ENCODE measurements around the gene RNASEH1. TPM values are rescaled to one million over a fixed set of nuclear protein-coding genes. Genes with fewer than 3 reads are reported as not detected.

Gene RNASEH1
- total RNA-seq, 1 donor = 42.7 TPM

GRCh38 chr2:3598197-3598910 lies 40.2 kb upstream of the RNASEH1 start:
- no peak overlapping the region for H3K4me3 ChIP-seq (ENCODE audit: low read depth, low read length)
- TF ChIP-seq CTCF (IDR thresholded peaks at IDR 0.05; ENCODE audit: insufficient read depth, low read depth, low read length) = no peak
- no peak for DNase-seq (ENCODE audit: low read depth)

- H3K4me3 ChIP-seq (ENCODE audit: low read depth, low read length) = no peak overlapping the region
- DNase-seq (ENCODE audit: low read depth) = no peak
- no peak for TF ChIP-seq CTCF (IDR thresholded peaks at IDR 0.05; ENCODE audit: insufficient read depth, low read depth, low read length)
Observed at GRCh38 chr2:3597567-3597966, 39.4 kb upstream of the RNASEH1 start.

- H3K4me3 ChIP-seq (ENCODE audit: low read depth, low read length) = peak overlapping the region; percentile 10
- peak; percentile 55 for DNase-seq (ENCODE audit: low read depth)
- no peak for TF ChIP-seq CTCF (IDR thresholded peaks at IDR 0.05; ENCODE audit: insufficient read depth, low read depth, low read length)
Observed at GRCh38 chr2:3596901-3597417, 38.8 kb upstream of the RNASEH1 start.

GRCh38 chr2:3595985-3596384 lies 37.9 kb upstream of the RNASEH1 start:
- H3K4me3 ChIP-seq (ENCODE audit: low read depth, low read length) = no peak overlapping the region
- no peak for TF ChIP-seq CTCF (IDR thresholded peaks at IDR 0.05; ENCODE audit: insufficient read depth, low read depth, low read length)
- DNase-seq (ENCODE audit: low read depth) = no peak

- no peak overlapping the region for H3K4me3 ChIP-seq (ENCODE audit: low read depth, low read length)
- no peak for TF ChIP-seq CTCF (IDR thresholded peaks at IDR 0.05; ENCODE audit: insufficient read depth, low read depth, low read length)
- no peak for DNase-seq (ENCODE audit: low read depth)
Observed at GRCh38 chr2:3595404-3595803, 37.3 kb upstream of the RNASEH1 start.

- peak; percentile 83 for DNase-seq (ENCODE audit: low read depth)
- TF ChIP-seq CTCF (IDR thresholded peaks at IDR 0.05; ENCODE audit: insufficient read depth, low read depth, low read length) = peak; percentile 45
- peak within 1 kb of the TSS; percentile 41 for H3K4me3 ChIP-seq (ENCODE audit: low read depth, low read length)
Observed at GRCh38 chr2:3594493-3595281, 36.6 kb upstream of the RNASEH1 start, which contains the start of gene COLEC11. COLEC11 (plus strand) TSS chr2:3595112; CDS start chr2:3604341, 9,229 bp downstream.

Measured in fibroblast of villous mesenchyme (primary cell).